A549 (cell line): ENCODE data around the gene MSGN1. TPM values are rescaled to one million over a fixed set of nuclear protein-coding genes. Genes with fewer than 3 reads are reported as not detected.

Experiments used
- ATAC-seq, 2 experiments: fragments of 200-7000 bp in 1 of 2; fragments of >200 bp in 1 of 2; cut with Nextera tagmentation in 1 of 2; cut with Tn5 transposase in 1 of 2; 3 replicates each; pipeline versions ENCODE4 v1.8.0 to v1.9.1; 2018 to 2020; ENCODE audit warnings: mild to moderate bottlenecking in 1 of 2, moderate library complexity in 1 of 2
- CTCF ChIA-PET: fragments of 300-600 bp; sonication (Branson Sonifier 250); formaldehyde crosslinking; extraction: SDS; loops from one replicate; lab custom pipeline; 2021; ENCODE audit warnings: antibody characterized with exemption, inconsistent platforms; lab: Yijun Ruan, JAX
- POLR2A ChIA-PET: fragments of 350-600 bp; formaldehyde crosslinking; extraction: SDS; loops from one replicate; lab custom pipeline; 2021; ENCODE audit warnings: antibody characterized with exemption, inconsistent platforms; lab: Yijun Ruan, JAX
- DNase-seq, 2 experiments: peaks; one replicate each; pipeline versions ENCODE4 v3.0.0 to v3.0.0-alpha.2; 2011 to 2016; ENCODE audit warnings: low read depth in 1 of 2, low spot score in 1 of 2
- FAIRE-seq: peaks from 2 replicates; lab custom pipeline; 2011; peaks lifted over from hg19 to GRCh38; lab: Jason Lieb, UNC
- H3K27ac ChIP-seq, 2 experiments: fragments of >200 bp; sonication (Bioruptor Twin); formaldehyde crosslinking; 3 replicates each; pipeline ENCODE4 v1.5.1; 2016 to 2017
- H3K4me1 ChIP-seq: fragments of >200 bp; sonication (Bioruptor Twin); formaldehyde crosslinking; 3 replicates; pipeline ENCODE4 v1.6.1; 2016
- H3K4me2 ChIP-seq: fragments of >200 bp; sonication (Bioruptor Twin); formaldehyde crosslinking; 3 replicates; pipeline ENCODE4 v1.6.1; 2016
- H3K4me3 ChIP-seq: fragments of >200 bp; sonication (Bioruptor Twin); formaldehyde crosslinking; 3 replicates; pipeline ENCODE4 v1.5.1; 2016
- H3K9me3 ChIP-seq: fragments of >200 bp; sonication (Bioruptor Twin); formaldehyde crosslinking; 3 replicates; pipeline ENCODE4 v1.6.1; 2016
- CBX2 ChIP-seq: fragments of 200-600 bp; sonication (generic); IDR thresholded peaks from 2 replicates; pipeline ENCODE4 v1.6.1; 2016; ENCODE audit warnings: low read depth, mild to moderate bottlenecking, borderline replicate concordance
- CHD4 ChIP-seq: fragments of 200-600 bp; sonication (generic); IDR thresholded peaks from 2 replicates; pipeline ENCODE4 v1.6.1; 2016; ENCODE audit warnings: antibody characterized with exemption, mild to moderate bottlenecking, borderline replicate concordance
- EHMT2 ChIP-seq: fragments of 200-600 bp; sonication (generic); IDR thresholded peaks from 2 replicates; pipeline ENCODE4 v1.6.1; 2016; ENCODE audit warnings: antibody characterized with exemption, low read depth, mild to moderate bottlenecking, moderate library complexity
- ESRRA ChIP-seq: fragments of 150-350 bp; IDR thresholded peaks from 2 replicates; pipeline ENCODE4 v1.6.1; 2014; ENCODE audit warnings: mild to moderate bottlenecking, low read length, borderline replicate concordance
- FOSB ChIP-seq: fragments of 250-450 bp; sonication (Bioruptor Pico); IDR thresholded peaks from 2 replicates; pipeline ENCODE4 v1.5.0; 2020; ENCODE audit warnings: mild to moderate bottlenecking, moderate library complexity
- FOXS1 ChIP-seq: fragments of 250-450 bp; sonication (Bioruptor Pico); IDR thresholded peaks from 2 replicates; pipeline ENCODE4 v1.5.0; 2020; ENCODE audit warnings: mild to moderate bottlenecking, moderate library complexity
- HOXA7 ChIP-seq: fragments of 250-450 bp; sonication (Bioruptor Pico); IDR thresholded peaks from 2 replicates; pipeline ENCODE4 v1.5.0; 2020; ENCODE audit warnings: mild to moderate bottlenecking, moderate library complexity
- HOXB13 ChIP-seq: fragments of 250-450 bp; sonication (Bioruptor Pico); IDR thresholded peaks from 2 replicates; pipeline ENCODE4 v1.5.0; 2020; ENCODE audit warnings: low read depth, mild to moderate bottlenecking, moderate library complexity
- JUN ChIP-seq, 2 experiments: fragments of >200 bp; sonication (Bioruptor Twin); formaldehyde crosslinking; IDR thresholded peaks; 2 replicates in 1 of 2; 3 replicates in 1 of 2; pipeline ENCODE4 v1.6.1; 2016 to 2017
- MYC ChIP-seq: IDR thresholded peaks from 2 replicates; pipeline ENCODE4 v1.6.1; 2012; ENCODE audit warnings: mild to moderate bottlenecking, inconsistent platforms, low read length, improper control_type of control experiment, borderline replicate concordance
- NPAS2 ChIP-seq: fragments of 250-450 bp; sonication (Bioruptor Pico); IDR thresholded peaks from 2 replicates; pipeline ENCODE4 v1.8.0; 2022; ENCODE audit warnings: mild to moderate bottlenecking, moderate library complexity, borderline replicate concordance
- POLR2AphosphoS2 ChIP-seq: conservative IDR thresholded peaks from 2 replicates; pipeline ENCODE4 v1.6.1; 2012; ENCODE audit warnings: low read length, improper control_type of control experiment, inconsistent platforms
- RAD21 ChIP-seq, 2 experiments: fragments of >200 bp in 1 of 2; sonication (Bioruptor Twin) in 1 of 2; formaldehyde crosslinking in 1 of 2; IDR thresholded peaks in 1 of 2; conservative IDR thresholded peaks in 1 of 2; 2 replicates in 1 of 2; 3 replicates in 1 of 2; pipeline ENCODE4 v1.6.1; 2012 to 2018; ENCODE audit warnings: inconsistent platforms in 1 of 2
- RCOR1 ChIP-seq: fragments of 150-350 bp; IDR thresholded peaks from 2 replicates; pipeline ENCODE4 v1.6.1; 2014; ENCODE audit warnings: antibody characterized with exemption, low read length, low read depth
- ZFP36 ChIP-seq: fragments of 450-650 bp; IDR thresholded peaks from 2 replicates; pipeline ENCODE4 v1.6.1; 2014; ENCODE audit warnings: borderline replicate concordance; ENCODE audit not compliant: partially characterized antibody
- ZNF302 ChIP-seq: fragments of 250-450 bp; sonication (Bioruptor Pico); IDR thresholded peaks from 2 replicates; pipeline ENCODE4 v1.9.0; 2021; ENCODE audit warnings: inconsistent platforms, mild to moderate bottlenecking, moderate library complexity
- ZSCAN20 ChIP-seq: fragments of 250-450 bp; sonication (Bioruptor Pico); IDR thresholded peaks from 2 replicates; pipeline ENCODE4 v1.8.0; 2022; ENCODE audit warnings: mild to moderate bottlenecking, moderate library complexity
- WGBS: methylation state at CpG from one replicate; pipeline ENCODE4 v1.1.6; 2017; ENCODE audit errors: missing lambda C conversion rate; 5-methylcytosine and 5-hydroxymethylcytosine counted together
- polyA plus RNA-seq, 4 experiments: library from polyadenylated mRNA; depleted of rRNA in 3 of 4; stranded (reverse); fragments of >200 nt; fragmentation: RNase III in 1 of 4; extraction: RNeasy Plus Mini Kit Qiagen cat#74134 plus additional on column Dnase treatment in 1 of 4; gene quantifications; 2 replicates in 3 of 4; 3 replicates in 1 of 4; pipeline ENCODE4 v1.2.3, GENCODE V29; 2011 to 2017
- TF ChIP-seq, protein P1 (sequence below): IDR thresholded peaks from 2 replicates; pipeline ENCODE4 v1.6.1; 2012; ENCODE audit warnings: low read depth, borderline replicate concordance
- TF ChIP-seq, protein P2 (sequence below): fragments of 250-450 bp; sonication (Bioruptor Pico); IDR thresholded peaks from 2 replicates; pipeline ENCODE4 v1.5.0; 2021; ENCODE audit warnings: mild to moderate bottlenecking, moderate library complexity, borderline replicate concordance
- TF ChIP-seq, protein P3 (sequence below): fragments of 450-650 bp; IDR thresholded peaks from 2 replicates; pipeline ENCODE4 v1.6.1; 2014; ENCODE audit warnings: antibody characterized with exemption

The MSGN1 gene
- polyA plus RNA-seq, 2 of the 4 experiments (the other 2 are of a cell fraction): not detected

- TF ChIP-seq CBX2 (no peak), ZFP36 (no peak), POLR2AphosphoS2 (no peak), RAD21 (conservative IDR thresholded peaks at IDR 0.05 in 1 of 2, IDR thresholded peaks at IDR 0.05 in 1 of 2) (no peak), RCOR1 (no peak), HOXA7 (CRISPR knock-in tag) (no peak), ZSCAN20 (CRISPR knock-in tag) (no peak), CHD4 (no peak), JUN (IDR thresholded peaks at IDR 0.05) (no peak), FOXS1 (no peak), ESRRA (no peak), MYC (no peak)
- H3K9me3 ChIP-seq: no peaks in the 10 kb centered on the region
- no peak overlapping the region for H3K27ac ChIP-seq
- no peaks in the 10 kb centered on the region for H3K4me1 ChIP-seq
- ChIA-PET POLR2A (no interaction called here), CTCF (interaction anchor here (1.1 to 1.5 kb wide), 3 partner anchors 8 to 531 kb away, joined by 3 to 4 read pairs (median 3); no protein-coding TSS in a partner anchor)
- no peak overlapping the region for H3K4me3 ChIP-seq
- H3K4me2 ChIP-seq: no peak overlapping the region
- WGBS: 23% methylated on average over 1 of the region's 1 CpG
- DNase-seq (no peak), FAIRE-seq (no peak), ATAC-seq (no peak)
Measured at GRCh38 chr2:17858064-17858463, 41.8 kb downstream of the MSGN1 start.

GRCh38 chr2:17863539-17863938 is 47.3 kb downstream of the MSGN1 start:
- H3K9me3 ChIP-seq: no peaks in the 10 kb centered on the region
- 44% methylated on average over 4 of the region's 4 CpGs for WGBS
- no peaks in the 10 kb centered on the region for H3K4me1 ChIP-seq
- H3K4me2 ChIP-seq: no peak overlapping the region
- ATAC-seq (no peak), DNase-seq (no peak), FAIRE-seq (no peak)
- POLR2A ChIA-PET: no interaction called here
- CTCF ChIA-PET: no interaction called here
- H3K27ac ChIP-seq: no peak overlapping the region
- no peak overlapping the region for H3K4me3 ChIP-seq
- no peak for TF ChIP-seq FOSB
- TF ChIP-seq EHMT2: no peak
- TF ChIP-seq, protein P1, sequence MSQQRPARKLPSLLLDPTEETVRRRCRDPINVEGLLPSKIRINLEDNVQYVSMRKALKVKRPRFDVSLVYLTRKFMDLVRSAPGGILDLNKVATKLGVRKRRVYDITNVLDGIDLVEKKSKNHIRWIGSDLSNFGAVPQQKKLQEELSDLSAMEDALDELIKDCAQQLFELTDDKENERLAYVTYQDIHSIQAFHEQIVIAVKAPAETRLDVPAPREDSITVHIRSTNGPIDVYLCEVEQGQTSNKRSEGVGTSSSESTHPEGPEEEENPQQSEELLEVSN: no peak
- TF ChIP-seq, protein P2, sequence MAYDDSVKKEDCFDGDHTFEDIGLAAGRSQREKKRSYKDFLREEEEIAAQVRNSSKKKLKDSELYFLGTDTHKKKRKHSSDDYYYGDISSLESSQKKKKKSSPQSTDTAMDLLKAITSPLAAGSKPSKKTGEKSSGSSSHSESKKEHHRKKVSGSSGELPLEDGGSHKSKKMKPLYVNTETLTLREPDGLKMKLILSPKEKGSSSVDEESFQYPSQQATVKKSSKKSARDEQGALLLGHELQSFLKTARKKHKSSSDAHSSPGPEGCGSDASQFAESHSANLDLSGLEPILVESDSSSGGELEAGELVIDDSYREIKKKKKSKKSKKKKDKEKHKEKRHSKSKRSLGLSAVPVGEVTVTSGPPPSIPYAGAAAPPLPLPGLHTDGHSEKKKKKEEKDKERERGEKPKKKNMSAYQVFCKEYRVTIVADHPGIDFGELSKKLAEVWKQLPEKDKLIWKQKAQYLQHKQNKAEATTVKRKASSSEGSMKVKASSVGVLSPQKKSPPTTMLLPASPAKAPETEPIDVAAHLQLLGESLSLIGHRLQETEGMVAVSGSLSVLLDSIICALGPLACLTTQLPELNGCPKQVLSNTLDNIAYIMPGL (CRISPR knock-in tag): no peak
- TF ChIP-seq ZNF302: no peak

DNA sequence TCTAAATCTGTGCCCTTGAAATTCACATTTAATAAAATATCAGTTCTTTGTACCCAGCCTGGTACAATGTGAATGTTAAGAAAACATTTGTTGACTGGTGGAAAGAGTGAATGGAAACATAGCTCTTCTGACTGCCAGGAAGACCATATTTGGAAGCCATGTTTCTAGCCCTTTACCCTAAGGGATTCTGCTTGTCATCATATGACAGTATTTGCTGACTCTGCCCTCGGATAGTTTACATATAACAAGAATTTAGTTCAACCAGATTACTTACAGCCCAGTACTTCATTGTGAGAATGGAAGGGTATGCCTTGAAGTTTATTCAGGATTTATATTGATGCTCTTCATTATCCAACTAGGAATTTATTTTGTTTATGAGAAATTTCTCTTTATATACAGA is 48.4 kb downstream of the MSGN1 start:
- ATAC-seq: no peak
- no peak overlapping the region for H3K4me3 ChIP-seq
- 7% methylated on average over 1 of the region's 1 CpG for WGBS
- no peaks in the 10 kb centered on the region for H3K4me1 ChIP-seq
- H3K27ac ChIP-seq: no peak overlapping the region
- no peak overlapping the region for H3K4me2 ChIP-seq
- POLR2A ChIA-PET: no interaction called here
- TF ChIP-seq NPAS2: no peak
- TF ChIP-seq, protein P3, sequence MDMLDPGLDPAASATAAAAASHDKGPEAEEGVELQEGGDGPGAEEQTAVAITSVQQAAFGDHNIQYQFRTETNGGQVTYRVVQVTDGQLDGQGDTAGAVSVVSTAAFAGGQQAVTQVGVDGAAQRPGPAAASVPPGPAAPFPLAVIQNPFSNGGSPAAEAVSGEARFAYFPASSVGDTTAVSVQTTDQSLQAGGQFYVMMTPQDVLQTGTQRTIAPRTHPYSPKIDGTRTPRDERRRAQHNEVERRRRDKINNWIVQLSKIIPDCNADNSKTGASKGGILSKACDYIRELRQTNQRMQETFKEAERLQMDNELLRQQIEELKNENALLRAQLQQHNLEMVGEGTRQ: no peak
- TF ChIP-seq ZSCAN20 (CRISPR knock-in tag): no peak
- TF ChIP-seq ZFP36: no peak
- TF ChIP-seq HOXB13 (CRISPR knock-in tag): no peak
- CTCF ChIA-PET: no interaction called here
- H3K9me3 ChIP-seq: no peaks in the 10 kb centered on the region
- no peak for DNase-seq
- no peak for FAIRE-seq
